Measurements from ENCODE around the gene SVIL.
"Not testable (repeated sequence)": the region's sequence is repeated elsewhere in the genome, so short reads cannot be mapped to it uniquely, and the experiment has no call there.

SVIL gene

GRCh38 chr10:29563006-29563405 lies 71.8 kb downstream of the SVIL start:
- not testable (repeated sequence) for H3K27me3 ChIP-seq (ENCODE audit: control insufficient read depth, insufficient read depth, low read length); H3K4me1 ChIP-seq (ENCODE audit: control insufficient read depth, insufficient read depth, low read length); H3K4me3 ChIP-seq (ENCODE audit: low read length); H3K4me2 ChIP-seq (ENCODE audit: low read length); H3K36me3 ChIP-seq (ENCODE audit: insufficient read depth, low read length); H3K9ac ChIP-seq (ENCODE audit: low read depth, low read length); H3K9me3 ChIP-seq (replicated peaks; ENCODE audit: low read length)

GRCh38 chr10:29559996-29560395 lies 74.8 kb downstream of the SVIL start:
- no peak overlapping the region for H3K9ac ChIP-seq (ENCODE audit: low read depth, low read length)
- no peaks in the 10 kb centered on the region for H3K9me3 ChIP-seq (replicated peaks; ENCODE audit: low read length)
- peaks cover 18% of the 10 kb centered on the region for H3K4me1 ChIP-seq (ENCODE audit: control insufficient read depth, insufficient read depth, low read length)
- H3K4me2 ChIP-seq (ENCODE audit: low read length), result no peak overlapping the region
- no peaks in the 10 kb centered on the region for H3K36me3 ChIP-seq (ENCODE audit: insufficient read depth, low read length)
- no peaks in the 10 kb centered on the region for H3K27me3 ChIP-seq (ENCODE audit: control insufficient read depth, insufficient read depth, low read length)
- no peak overlapping the region for H3K4me3 ChIP-seq (ENCODE audit: low read length)

- Histone ChIP-seq H3K27me3 (ENCODE audit: control insufficient read depth, insufficient read depth, low read length) (no peaks in the 10 kb centered on the region), H3K36me3 (ENCODE audit: insufficient read depth, low read length) (no peaks in the 10 kb centered on the region), H3K9ac (ENCODE audit: low read depth, low read length) (no peak overlapping the region), H3K4me3 (ENCODE audit: low read length) (no peak overlapping the region), H3K9me3 (replicated peaks; ENCODE audit: low read length) (no peaks in the 10 kb centered on the region), H3K4me1 (ENCODE audit: control insufficient read depth, insufficient read depth, low read length) (peaks cover 22% of the 10 kb centered on the region), H3K4me2 (ENCODE audit: low read length) (no peak overlapping the region)
Observed at GRCh38 chr10:29557665-29558064, 77.1 kb downstream of the SVIL start.

GRCh38 chr10:29555746-29556481 lies 78.9 kb downstream of the SVIL start:
- peaks cover 22% of the 10 kb centered on the region for H3K4me1 ChIP-seq (ENCODE audit: control insufficient read depth, insufficient read depth, low read length)
- H3K4me2 ChIP-seq (ENCODE audit: low read length), result peak overlapping the region; percentile 61
- H3K27me3 ChIP-seq (ENCODE audit: control insufficient read depth, insufficient read depth, low read length), result no peaks in the 10 kb centered on the region
- peaks cover 6% of the 10 kb centered on the region for H3K36me3 ChIP-seq (ENCODE audit: insufficient read depth, low read length)
- no peak overlapping the region for H3K4me3 ChIP-seq (ENCODE audit: low read length)
- no peaks in the 10 kb centered on the region for H3K9me3 ChIP-seq (replicated peaks; ENCODE audit: low read length)
- H3K9ac ChIP-seq (ENCODE audit: low read depth, low read length), result peak overlapping the region; percentile 32

GRCh38 chr10:29555091-29555745 lies 79.6 kb downstream of the SVIL start:
- Histone ChIP-seq H3K4me3 (ENCODE audit: low read length) (no peak overlapping the region), H3K4me1 (ENCODE audit: control insufficient read depth, insufficient read depth, low read length) (peaks cover 22% of the 10 kb centered on the region), H3K36me3 (ENCODE audit: insufficient read depth, low read length) (peaks cover 9% of the 10 kb centered on the region), H3K4me2 (ENCODE audit: low read length) (peak overlapping the region; percentile 61), H3K27me3 (ENCODE audit: control insufficient read depth, insufficient read depth, low read length) (no peaks in the 10 kb centered on the region), H3K9ac (ENCODE audit: low read depth, low read length) (peak overlapping the region; percentile 32), H3K9me3 (replicated peaks; ENCODE audit: low read length) (no peaks in the 10 kb centered on the region)

- Histone ChIP-seq H3K4me1 (ENCODE audit: control insufficient read depth, insufficient read depth, low read length) (peaks cover 22% of the 10 kb centered on the region), H3K9me3 (replicated peaks; ENCODE audit: low read length) (no peaks in the 10 kb centered on the region), H3K36me3 (ENCODE audit: insufficient read depth, low read length) (peaks cover 9% of the 10 kb centered on the region), H3K27me3 (ENCODE audit: control insufficient read depth, insufficient read depth, low read length) (no peaks in the 10 kb centered on the region), H3K9ac (ENCODE audit: low read depth, low read length) (no peak overlapping the region), H3K4me2 (ENCODE audit: low read length) (no peak overlapping the region), H3K4me3 (ENCODE audit: low read length) (no peak overlapping the region)
Observed at GRCh38 chr10:29554660-29555059, 80.1 kb downstream of the SVIL start.

GRCh38 chr10:29553544-29554250 lies 81.1 kb downstream of the SVIL start:
- Histone ChIP-seq H3K36me3 (ENCODE audit: insufficient read depth, low read length) (peaks cover 9% of the 10 kb centered on the region), H3K9me3 (replicated peaks; ENCODE audit: low read length) (no peaks in the 10 kb centered on the region), H3K4me2 (ENCODE audit: low read length) (no peak overlapping the region), H3K9ac (ENCODE audit: low read depth, low read length) (no peak overlapping the region), H3K4me3 (ENCODE audit: low read length) (no peak overlapping the region), H3K27me3 (ENCODE audit: control insufficient read depth, insufficient read depth, low read length) (no peaks in the 10 kb centered on the region), H3K4me1 (ENCODE audit: control insufficient read depth, insufficient read depth, low read length) (peaks cover 22% of the 10 kb centered on the region)

- not testable (repeated sequence) for H3K9ac ChIP-seq (ENCODE audit: low read depth, low read length); H3K4me3 ChIP-seq (ENCODE audit: low read length); H3K4me2 ChIP-seq (ENCODE audit: low read length); H3K9me3 ChIP-seq (replicated peaks; ENCODE audit: low read length); H3K36me3 ChIP-seq (ENCODE audit: insufficient read depth, low read length); H3K27me3 ChIP-seq (ENCODE audit: control insufficient read depth, insufficient read depth, low read length)
- H3K4me1 ChIP-seq (ENCODE audit: control insufficient read depth, insufficient read depth, low read length), result peaks cover 22% of the 10 kb centered on the region
Observed at GRCh38 chr10:29553116-29553515, 81.7 kb downstream of the SVIL start.

GRCh38 chr10:29549493-29549892 lies 85.3 kb downstream of the SVIL start:
- not testable (repeated sequence) for H3K9me3 ChIP-seq (replicated peaks; ENCODE audit: low read length); H3K4me1 ChIP-seq (ENCODE audit: control insufficient read depth, insufficient read depth, low read length); H3K4me2 ChIP-seq (ENCODE audit: low read length); H3K27me3 ChIP-seq (ENCODE audit: control insufficient read depth, insufficient read depth, low read length); H3K4me3 ChIP-seq (ENCODE audit: low read length); H3K36me3 ChIP-seq (ENCODE audit: insufficient read depth, low read length); H3K9ac ChIP-seq (ENCODE audit: low read depth, low read length)

GRCh38 chr10:29546773-29547313 lies 87.9 kb downstream of the SVIL start:
- Histone ChIP-seq H3K9ac (ENCODE audit: low read depth, low read length) (no peak overlapping the region), H3K27me3 (ENCODE audit: control insufficient read depth, insufficient read depth, low read length) (no peaks in the 10 kb centered on the region), H3K9me3 (replicated peaks; ENCODE audit: low read length) (no peaks in the 10 kb centered on the region), H3K36me3 (ENCODE audit: insufficient read depth, low read length) (peaks cover 9% of the 10 kb centered on the region), H3K4me1 (ENCODE audit: control insufficient read depth, insufficient read depth, low read length) (peaks cover 3% of the 10 kb centered on the region), H3K4me3 (ENCODE audit: low read length) (no peak overlapping the region), H3K4me2 (ENCODE audit: low read length) (no peak overlapping the region)

GRCh38 chr10:29545122-29545521 lies 89.6 kb downstream of the SVIL start:
- H3K9ac ChIP-seq (ENCODE audit: low read depth, low read length), result no peak overlapping the region
- no peak overlapping the region for H3K4me3 ChIP-seq (ENCODE audit: low read length)
- H3K36me3 ChIP-seq (ENCODE audit: insufficient read depth, low read length), result no peaks in the 10 kb centered on the region
- no peak overlapping the region for H3K4me2 ChIP-seq (ENCODE audit: low read length)
- peaks cover 3% of the 10 kb centered on the region for H3K4me1 ChIP-seq (ENCODE audit: control insufficient read depth, insufficient read depth, low read length)
- H3K27me3 ChIP-seq (ENCODE audit: control insufficient read depth, insufficient read depth, low read length), result peaks cover 5% of the 10 kb centered on the region
- H3K9me3 ChIP-seq (replicated peaks; ENCODE audit: low read length), result no peaks in the 10 kb centered on the region
